Adrenal gland (tissue), 5 donors: ENCODE measurements around the gene CD22.

Source experiments
- POLR2A ChIP-seq, 2 donors: fragments of 450-650 bp; IDR thresholded peaks; one replicate each; pipeline ENCODE4 v1.6.1; 2017; ENCODE audit warnings: antibody characterized with exemption in 2 of 2, mild to moderate bottlenecking in 2 of 2, moderate library complexity in 1 of 2
- TF ChIP-seq, protein P1 (sequence below), 6 experiments: fragments of 450-650 bp in 4 of 6; fragments of 200-600 bp in 2 of 6; sonication (generic) in 1 of 6; IDR thresholded peaks; 1 replicate in 5 of 6; 2 replicates in 1 of 6; pipeline versions ENCODE4 v1.5.1 to v1.8.0; 2016 to 2021; ENCODE audit warnings: antibody characterized with exemption in 6 of 6, mild to moderate bottlenecking in 2 of 6, moderate library complexity in 1 of 6
- donor health status: DM: no; HTN: no; CAD: no.

GRCh38 chr19:35314031-35314430 lies 15.0 kb upstream of the CD22 start:
- TF ChIP-seq, protein P1, sequence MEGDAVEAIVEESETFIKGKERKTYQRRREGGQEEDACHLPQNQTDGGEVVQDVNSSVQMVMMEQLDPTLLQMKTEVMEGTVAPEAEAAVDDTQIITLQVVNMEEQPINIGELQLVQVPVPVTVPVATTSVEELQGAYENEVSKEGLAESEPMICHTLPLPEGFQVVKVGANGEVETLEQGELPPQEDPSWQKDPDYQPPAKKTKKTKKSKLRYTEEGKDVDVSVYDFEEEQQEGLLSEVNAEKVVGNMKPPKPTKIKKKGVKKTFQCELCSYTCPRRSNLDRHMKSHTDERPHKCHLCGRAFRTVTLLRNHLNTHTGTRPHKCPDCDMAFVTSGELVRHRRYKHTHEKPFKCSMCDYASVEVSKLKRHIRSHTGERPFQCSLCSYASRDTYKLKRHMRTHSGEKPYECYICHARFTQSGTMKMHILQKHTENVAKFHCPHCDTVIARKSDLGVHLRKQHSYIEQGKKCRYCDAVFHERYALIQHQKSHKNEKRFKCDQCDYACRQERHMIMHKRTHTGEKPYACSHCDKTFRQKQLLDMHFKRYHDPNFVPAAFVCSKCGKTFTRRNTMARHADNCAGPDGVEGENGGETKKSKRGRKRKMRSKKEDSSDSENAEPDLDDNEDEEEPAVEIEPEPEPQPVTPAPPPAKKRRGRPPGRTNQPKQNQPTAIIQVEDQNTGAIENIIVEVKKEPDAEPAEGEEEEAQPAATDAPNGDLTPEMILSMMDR (IDR thresholded peaks at IDR 0.05) = no peak
- no peak for TF ChIP-seq POLR2A (IDR thresholded peaks at IDR 0.05)
